Measurements from ENCODE around the gene SPECC1.
"Not testable (repeated sequence)": the region's sequence is repeated elsewhere in the genome, so short reads cannot be mapped to it uniquely, and the experiment has no call there.

DNA sequence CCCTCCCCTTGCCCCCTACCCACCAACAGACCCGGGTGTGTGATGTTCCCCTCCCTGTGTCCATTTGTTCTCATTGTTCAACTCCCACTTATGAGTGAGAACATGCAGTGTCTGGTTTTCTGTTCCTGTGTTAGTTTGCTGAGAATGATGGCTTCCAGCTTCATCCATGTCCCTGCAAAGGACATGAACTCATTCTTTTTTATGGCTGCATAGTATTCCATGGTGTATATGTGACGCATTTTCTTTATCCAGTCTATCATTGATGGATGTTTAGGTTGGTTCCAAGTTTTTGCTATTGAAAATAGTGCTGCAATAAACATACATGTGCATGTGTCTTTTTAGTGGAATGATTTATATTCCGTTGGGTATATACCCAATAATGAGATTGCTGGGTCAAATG is 91.6 kb downstream of the SPECC1 start:
- TF ChIP-seq, protein P1, sequence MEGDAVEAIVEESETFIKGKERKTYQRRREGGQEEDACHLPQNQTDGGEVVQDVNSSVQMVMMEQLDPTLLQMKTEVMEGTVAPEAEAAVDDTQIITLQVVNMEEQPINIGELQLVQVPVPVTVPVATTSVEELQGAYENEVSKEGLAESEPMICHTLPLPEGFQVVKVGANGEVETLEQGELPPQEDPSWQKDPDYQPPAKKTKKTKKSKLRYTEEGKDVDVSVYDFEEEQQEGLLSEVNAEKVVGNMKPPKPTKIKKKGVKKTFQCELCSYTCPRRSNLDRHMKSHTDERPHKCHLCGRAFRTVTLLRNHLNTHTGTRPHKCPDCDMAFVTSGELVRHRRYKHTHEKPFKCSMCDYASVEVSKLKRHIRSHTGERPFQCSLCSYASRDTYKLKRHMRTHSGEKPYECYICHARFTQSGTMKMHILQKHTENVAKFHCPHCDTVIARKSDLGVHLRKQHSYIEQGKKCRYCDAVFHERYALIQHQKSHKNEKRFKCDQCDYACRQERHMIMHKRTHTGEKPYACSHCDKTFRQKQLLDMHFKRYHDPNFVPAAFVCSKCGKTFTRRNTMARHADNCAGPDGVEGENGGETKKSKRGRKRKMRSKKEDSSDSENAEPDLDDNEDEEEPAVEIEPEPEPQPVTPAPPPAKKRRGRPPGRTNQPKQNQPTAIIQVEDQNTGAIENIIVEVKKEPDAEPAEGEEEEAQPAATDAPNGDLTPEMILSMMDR (IDR thresholded peaks at IDR 0.05), result not testable (repeated sequence)
- TF ChIP-seq POLR2A, POLR2AphosphoS5, EP300 (IDR thresholded peaks at IDR 0.05): not testable (repeated sequence)

Measured in sigmoid colon (tissue), 4 donors.